Keratinocyte (primary cell): ENCODE measurements around the gene KIAA0040.

Experiments used
- EZH2 ChIP-seq: IDR thresholded peaks from one replicate; pipeline ENCODE4 v1.6.1; 2012; ENCODE audit warnings: inconsistent platforms, mild to moderate bottlenecking, low read length, moderate library complexity
- TF ChIP-seq, protein P1 (sequence below), 3 experiments: IDR thresholded peaks in 1 of 3; conservative IDR thresholded peaks in 1 of 3; optimal IDR thresholded peaks in 1 of 3; 2 replicates in 2 of 3; 3 replicates in 1 of 3; pipeline versions ENCODE3 to v1.5.1; 2011; ENCODE audit warnings: low read length in 3 of 3, mild to moderate bottlenecking in 3 of 3, moderate library complexity in 2 of 3, control low read depth in 1 of 3, inconsistent platforms in 1 of 3; ENCODE audit not compliant: insufficient read depth in 2 of 3; ENCODE audit errors: extremely low read depth in 1 of 3

DNA sequence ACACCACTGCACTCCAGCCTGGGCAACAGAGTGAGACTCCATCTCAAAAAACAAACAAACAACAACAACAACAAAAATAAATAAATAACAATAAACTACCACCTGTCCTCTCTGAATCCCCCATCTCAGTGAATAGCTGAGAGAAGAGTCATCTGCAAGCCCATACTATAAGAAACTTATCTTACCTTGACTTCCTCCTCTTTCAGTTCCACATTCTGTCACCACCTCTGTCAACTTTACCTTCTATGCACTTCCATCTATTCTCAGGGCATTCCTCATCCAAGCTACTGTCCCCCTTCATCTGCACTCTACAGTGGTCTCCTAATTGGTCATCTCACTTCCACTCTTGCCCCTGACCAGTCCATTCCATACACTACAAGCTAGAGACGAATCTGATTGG, 58.1 kb downstream of the KIAA0040 start:
- TF ChIP-seq, protein P1, sequence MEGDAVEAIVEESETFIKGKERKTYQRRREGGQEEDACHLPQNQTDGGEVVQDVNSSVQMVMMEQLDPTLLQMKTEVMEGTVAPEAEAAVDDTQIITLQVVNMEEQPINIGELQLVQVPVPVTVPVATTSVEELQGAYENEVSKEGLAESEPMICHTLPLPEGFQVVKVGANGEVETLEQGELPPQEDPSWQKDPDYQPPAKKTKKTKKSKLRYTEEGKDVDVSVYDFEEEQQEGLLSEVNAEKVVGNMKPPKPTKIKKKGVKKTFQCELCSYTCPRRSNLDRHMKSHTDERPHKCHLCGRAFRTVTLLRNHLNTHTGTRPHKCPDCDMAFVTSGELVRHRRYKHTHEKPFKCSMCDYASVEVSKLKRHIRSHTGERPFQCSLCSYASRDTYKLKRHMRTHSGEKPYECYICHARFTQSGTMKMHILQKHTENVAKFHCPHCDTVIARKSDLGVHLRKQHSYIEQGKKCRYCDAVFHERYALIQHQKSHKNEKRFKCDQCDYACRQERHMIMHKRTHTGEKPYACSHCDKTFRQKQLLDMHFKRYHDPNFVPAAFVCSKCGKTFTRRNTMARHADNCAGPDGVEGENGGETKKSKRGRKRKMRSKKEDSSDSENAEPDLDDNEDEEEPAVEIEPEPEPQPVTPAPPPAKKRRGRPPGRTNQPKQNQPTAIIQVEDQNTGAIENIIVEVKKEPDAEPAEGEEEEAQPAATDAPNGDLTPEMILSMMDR (optimal IDR thresholded peaks at IDR 0.05 in 1 of 3, IDR thresholded peaks at IDR 0.05 in 1 of 3, conservative IDR thresholded peaks at IDR 0.05 in 1 of 3; ENCODE audit: extremely low read depth in 1 of 3, insufficient read depth in 2 of 3, low read length in 3 of 3): no peak
- TF ChIP-seq EZH2: no peak
